Uterus (tissue), 4 donors: ENCODE data around the gene MISP. TPM values are rescaled to one million over a fixed set of nuclear protein-coding genes. Genes with fewer than 3 reads are reported as not detected.

ENCODE experiments used
- DNase-seq, 2 donors: peaks; one replicate each; pipeline ENCODE4 v3.0.0-alpha.2; 2019 to 2020
- H3K27ac ChIP-seq, 2 donors: fragments of 200-600 bp; sonication (generic); 1 replicate in 1 of 2; 2 replicates in 1 of 2; pipeline ENCODE4 v1.5.1; 2016 to 2018
- H3K27me3 ChIP-seq, 2 donors: fragments of 200-600 bp; sonication (generic); one replicate each; pipeline ENCODE4 v1.5.1; 2018 to 2019; ENCODE audit warnings: control low read depth in 1 of 2
- H3K36me3 ChIP-seq, 2 donors: fragments of 200-600 bp; sonication (generic); one replicate each; pipeline ENCODE4 v1.5.1; 2019; ENCODE audit warnings: control low read depth in 1 of 2
- H3K4me1 ChIP-seq, 2 donors: fragments of 200-600 bp; sonication (generic); one replicate each; pipeline ENCODE4 v1.5.1; 2018 to 2019; ENCODE audit warnings: control low read depth in 1 of 2
- H3K4me3 ChIP-seq, 2 donors: fragments of 200-600 bp; sonication (generic); 1 replicate in 1 of 2; 2 replicates in 1 of 2; pipeline ENCODE4 v1.5.1; 2018 to 2019; ENCODE audit warnings: mild to moderate bottlenecking in 1 of 2
- H3K9me3 ChIP-seq, 2 donors: fragments of 200-600 bp; sonication (generic); one replicate each; pipeline ENCODE4 v1.5.1; 2019; ENCODE audit warnings: control low read depth in 1 of 2
- POLR2A ChIP-seq, 2 donors: fragments of 450-650 bp; IDR thresholded peaks; one replicate each; pipeline ENCODE4 v1.6.1; 2016; ENCODE audit warnings: antibody characterized with exemption in 2 of 2, mild to moderate bottlenecking in 1 of 2, moderate library complexity in 1 of 2
- intact Hi-C: fragments of 100-400 bp; cut with DNase I; formaldehyde crosslinking; loops from one replicate; pipeline ENCODE4 v1.15.1; 2023; ENCODE audit warnings: low total_unique reads
- total RNA-seq, 4 donors: library from RNA; depleted of rRNA in 3 of 4; stranded (reverse); fragments of >200 nt in 3 of 4; gene quantifications; one replicate each; pipeline versions ENCODE4 v1.1.0 to v1.2.4, GENCODE V29; 2014 to 2023
- TF ChIP-seq, protein P1 (sequence below), 4 experiments: fragments of 200-600 bp in 2 of 4; fragments of 450-650 bp in 2 of 4; sonication (generic) in 2 of 4; IDR thresholded peaks; one replicate each; pipeline ENCODE4 v1.5.1; 2016 to 2019; ENCODE audit warnings: antibody characterized with exemption in 4 of 4, mild to moderate bottlenecking in 2 of 4, moderate library complexity in 1 of 4
- donor health status: DM: yes; HTN: yes; CAD: no.

Gene MISP
- total RNA-seq, 4 donors from 2014 or later = 0.26 to 5.5 (median 0.39) TPM

DNA sequence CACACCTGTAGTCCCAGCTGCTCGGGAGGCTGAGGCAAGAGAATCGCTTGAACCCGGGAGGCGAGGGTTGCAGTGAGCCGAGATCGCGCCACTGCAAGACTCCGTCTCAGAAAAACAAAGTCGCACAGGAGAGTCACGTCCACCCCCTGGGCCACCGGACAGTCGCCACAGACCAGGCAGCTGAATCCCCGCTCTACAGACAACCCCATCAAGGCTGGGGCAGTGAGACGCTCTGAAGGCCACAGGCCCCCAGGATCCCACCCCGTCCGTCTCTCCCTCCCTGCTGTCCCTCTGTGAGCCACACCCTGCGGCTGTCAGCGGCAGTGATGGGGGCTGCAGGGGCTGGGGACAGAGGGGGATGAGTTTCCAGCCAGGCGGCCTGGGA lies 30.9 kb downstream of the MISP start:
- Histone ChIP-seq H3K4me1 (no peaks in the 10 kb centered on the region), H3K4me3 (no peak overlapping the region)
- TF ChIP-seq POLR2A (IDR thresholded peaks at IDR 0.05) = no peak
- TF ChIP-seq, protein P1, sequence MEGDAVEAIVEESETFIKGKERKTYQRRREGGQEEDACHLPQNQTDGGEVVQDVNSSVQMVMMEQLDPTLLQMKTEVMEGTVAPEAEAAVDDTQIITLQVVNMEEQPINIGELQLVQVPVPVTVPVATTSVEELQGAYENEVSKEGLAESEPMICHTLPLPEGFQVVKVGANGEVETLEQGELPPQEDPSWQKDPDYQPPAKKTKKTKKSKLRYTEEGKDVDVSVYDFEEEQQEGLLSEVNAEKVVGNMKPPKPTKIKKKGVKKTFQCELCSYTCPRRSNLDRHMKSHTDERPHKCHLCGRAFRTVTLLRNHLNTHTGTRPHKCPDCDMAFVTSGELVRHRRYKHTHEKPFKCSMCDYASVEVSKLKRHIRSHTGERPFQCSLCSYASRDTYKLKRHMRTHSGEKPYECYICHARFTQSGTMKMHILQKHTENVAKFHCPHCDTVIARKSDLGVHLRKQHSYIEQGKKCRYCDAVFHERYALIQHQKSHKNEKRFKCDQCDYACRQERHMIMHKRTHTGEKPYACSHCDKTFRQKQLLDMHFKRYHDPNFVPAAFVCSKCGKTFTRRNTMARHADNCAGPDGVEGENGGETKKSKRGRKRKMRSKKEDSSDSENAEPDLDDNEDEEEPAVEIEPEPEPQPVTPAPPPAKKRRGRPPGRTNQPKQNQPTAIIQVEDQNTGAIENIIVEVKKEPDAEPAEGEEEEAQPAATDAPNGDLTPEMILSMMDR (IDR thresholded peaks at IDR 0.05) = no peak

DNA sequence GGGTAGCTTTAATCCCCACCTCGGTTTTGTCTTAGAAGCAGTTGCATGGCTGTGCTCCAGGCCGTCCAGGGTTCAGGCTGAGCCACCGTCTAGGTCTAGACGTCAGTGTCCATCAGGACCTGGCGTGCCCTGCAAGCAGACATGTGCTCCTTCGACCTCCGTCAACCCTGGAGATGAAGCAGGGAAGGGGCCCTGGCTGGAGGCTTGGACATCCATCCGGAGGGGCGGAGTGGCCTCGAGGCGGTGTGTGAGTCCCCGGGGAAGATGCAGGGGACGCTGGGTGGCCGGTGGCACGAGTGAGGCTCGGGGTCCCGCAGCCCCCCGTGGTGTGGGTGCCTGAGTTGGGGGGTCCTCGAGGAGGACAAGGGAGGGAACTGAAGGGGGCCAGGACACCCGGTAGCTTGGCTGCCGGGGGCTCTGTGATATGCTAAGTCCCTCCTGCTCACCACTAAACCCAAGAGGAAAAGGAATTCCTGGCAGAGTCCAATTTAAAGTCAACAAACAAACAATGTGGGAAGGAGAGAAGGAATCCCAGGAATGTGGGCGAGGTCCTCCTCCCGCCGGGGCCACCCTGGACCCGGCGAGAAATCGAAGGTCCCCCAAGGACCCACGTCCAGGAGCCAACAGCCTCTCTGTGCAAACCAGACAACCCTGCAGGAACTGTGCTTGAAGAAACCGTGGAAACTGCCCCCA lies 31.4 kb downstream of the MISP start:
- Histone ChIP-seq H3K27ac (peak overlapping the region; percentile 25 to 58), H3K9me3 (no peaks in the 10 kb centered on the region), H3K27me3 (no peaks in the 10 kb centered on the region), H3K4me1 (no peaks in the 10 kb centered on the region), H3K4me3 (no peak overlapping the region), H3K36me3 (no peaks in the 10 kb centered on the region)
- no peak for DNase-seq
- intact Hi-C loops = no loop called here
- TF ChIP-seq, protein P1 (IDR thresholded peaks at IDR 0.05) = no peak
- TF ChIP-seq POLR2A (IDR thresholded peaks at IDR 0.05) = no peak

More for the DNA sequence above, 30.9 kb downstream of the MISP start:
- intact Hi-C loops = no loop called here
- no peak for DNase-seq
- H3K27me3 ChIP-seq = no peaks in the 10 kb centered on the region
- H3K9me3 ChIP-seq = no peaks in the 10 kb centered on the region
- H3K36me3 ChIP-seq = no peaks in the 10 kb centered on the region
- H3K27ac ChIP-seq = no peak overlapping the region

DNA sequence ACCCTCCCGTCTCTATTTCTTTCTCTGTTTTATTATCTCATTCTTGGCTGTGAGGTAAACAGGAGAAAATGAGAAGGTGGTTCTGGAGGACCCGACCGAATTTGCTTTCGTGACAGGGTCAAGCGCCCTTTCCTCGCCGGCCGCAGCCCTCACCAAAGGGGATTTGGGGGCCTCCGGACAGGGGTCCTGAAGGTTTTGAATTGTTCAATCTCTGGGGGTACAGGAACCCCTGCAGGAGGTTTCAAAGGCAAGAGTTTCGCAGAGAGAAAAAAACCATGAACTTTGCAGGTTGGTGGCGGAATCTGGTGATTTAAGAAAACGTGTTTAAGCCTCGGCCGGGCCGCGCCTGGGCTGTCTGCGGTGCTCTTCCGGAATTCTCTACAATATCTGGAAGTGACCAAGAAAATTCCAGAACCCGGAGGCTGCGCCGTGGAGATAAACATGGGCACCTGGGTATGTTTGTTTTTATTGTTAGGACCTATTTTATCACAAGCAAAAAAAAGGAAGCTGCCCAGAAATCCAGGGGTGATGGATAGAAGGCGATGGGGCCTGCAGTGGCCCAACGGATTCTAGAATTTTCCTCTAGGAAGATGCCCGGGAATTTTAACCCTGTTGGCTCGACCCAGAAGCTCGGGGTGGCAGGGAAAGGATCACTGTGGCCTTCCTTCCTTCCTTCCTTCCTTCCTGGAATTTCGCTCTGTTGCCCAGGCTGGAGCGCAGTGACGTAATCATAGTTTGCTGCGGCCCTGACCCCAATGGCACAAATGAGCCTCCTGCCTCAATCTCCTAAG lies 32.2 kb downstream of the MISP start:
- no peaks in the 10 kb centered on the region for H3K36me3 ChIP-seq
- H3K27me3 ChIP-seq = no peaks in the 10 kb centered on the region
- DNase-seq = no peak
- H3K4me3 ChIP-seq = no peak overlapping the region
- H3K27ac ChIP-seq = peak overlapping the region; percentile 29 to 58
- TF ChIP-seq, protein P1 (IDR thresholded peaks at IDR 0.05) = no peak
- no peak for TF ChIP-seq POLR2A (IDR thresholded peaks at IDR 0.05)
- H3K9me3 ChIP-seq = no peaks in the 10 kb centered on the region
- intact Hi-C loops = no loop called here
- H3K4me1 ChIP-seq = no peaks in the 10 kb centered on the region

DNA sequence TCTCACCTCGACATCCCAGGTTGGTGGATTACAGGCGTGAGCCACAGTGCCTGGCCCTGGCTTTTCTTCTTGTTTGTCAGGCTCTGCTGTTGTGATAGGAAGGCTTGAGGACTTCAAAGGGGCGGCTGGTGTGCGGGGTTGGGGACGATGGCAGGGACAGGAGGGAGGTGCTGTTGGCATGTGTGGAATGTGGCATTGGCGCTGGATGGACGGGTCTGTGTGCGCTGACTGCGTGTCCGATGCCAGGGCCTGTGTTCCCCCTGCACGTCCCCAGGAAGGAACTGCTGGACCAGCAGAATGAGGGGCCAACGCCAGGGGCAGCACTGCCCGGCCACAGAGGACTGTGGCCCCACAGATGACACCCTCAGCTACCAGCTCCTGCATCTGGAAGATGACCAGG lies 33.6 kb downstream of the MISP start:
- H3K27ac ChIP-seq = no peak overlapping the region
- H3K27me3 ChIP-seq = no peaks in the 10 kb centered on the region
- intact Hi-C loops = no loop called here
- no peak overlapping the region for H3K4me3 ChIP-seq
- no peaks in the 10 kb centered on the region for H3K9me3 ChIP-seq
- no peaks in the 10 kb centered on the region for H3K4me1 ChIP-seq
- H3K36me3 ChIP-seq = no peaks in the 10 kb centered on the region
- DNase-seq = no peak
- TF ChIP-seq, protein P1 (IDR thresholded peaks at IDR 0.05) = no peak
- no peak for TF ChIP-seq POLR2A (IDR thresholded peaks at IDR 0.05)

DNA sequence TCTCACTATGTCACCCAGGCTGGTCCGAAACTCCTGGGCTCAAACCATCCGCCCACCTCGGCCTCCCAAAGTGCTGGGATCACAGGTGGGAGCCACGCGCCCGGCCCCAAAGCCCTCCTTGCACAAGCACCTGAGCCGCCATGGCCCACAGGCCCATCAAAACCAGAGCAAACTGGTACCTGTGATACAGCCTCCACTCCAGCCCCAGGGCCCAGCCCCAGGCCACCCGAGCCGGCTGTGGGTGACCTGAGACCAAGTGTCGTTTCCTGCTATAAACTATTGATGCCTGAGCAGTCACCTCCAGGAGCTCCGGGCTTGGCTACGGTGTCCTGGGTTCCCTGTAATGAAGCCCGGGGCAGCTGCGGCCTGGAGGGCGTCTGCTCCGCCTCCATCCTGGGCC lies 36.6 kb downstream of the MISP start:
- Histone ChIP-seq H3K4me1 (no peaks in the 10 kb centered on the region), H3K4me3 (no peak overlapping the region), H3K9me3 (no peaks in the 10 kb centered on the region), H3K27ac (no peak overlapping the region), H3K27me3 (no peaks in the 10 kb centered on the region), H3K36me3 (no peaks in the 10 kb centered on the region)
- DNase-seq = no peak
- TF ChIP-seq POLR2A (IDR thresholded peaks at IDR 0.05) = no peak
- TF ChIP-seq, protein P1 (IDR thresholded peaks at IDR 0.05) = no peak
- intact Hi-C loops = no loop called here
